Measurements from ENCODE around the gene PLEKHH1.

- TF ChIP-seq CTCF (conservative IDR thresholded peaks at IDR 0.05) (no peak), ZFX (IDR thresholded peaks at IDR 0.05) (no peak)
Measured at GRCh38 chr14:67497716-67498115, 35.4 kb upstream of the PLEKHH1 start.
